Measurements from ENCODE around the gene NOX1. TPM values are rescaled to one million over a fixed set of nuclear protein-coding genes. Genes with fewer than 3 reads are reported as not detected.
A peak's percentile ranks its signal among the peaks of the same experiment; 100 is the strongest.

The NOX1 gene
- total RNA-seq, 2 donors from 2014 or later, result 0.82 TPM; not detected in 1

GRCh38 chrX:100895365-100896075 lies 21.4 kb upstream of the NOX1 start:
- Histone ChIP-seq H3K9me3 (no peaks in the 10 kb centered on the region), H3K4me3 (no peak overlapping the region), H3K27me3 (peaks cover 0 to 3% of the 10 kb centered on the region in 2 donors), H3K27ac (no peak overlapping the region), H3K36me3 (no peaks in the 10 kb centered on the region), H3K4me1 (no peaks in the 10 kb centered on the region)
- TF ChIP-seq CTCF (IDR thresholded peaks at IDR 0.05), result peak in 1 of 2 donors; percentile 49
- DNase-seq (ENCODE audit: low spot score), result no peak

GRCh38 chrX:100883654-100884053 lies 9.5 kb upstream of the NOX1 start:
- H3K4me3 ChIP-seq, result no peak overlapping the region
- H3K9me3 ChIP-seq, result no peaks in the 10 kb centered on the region
- H3K27me3 ChIP-seq, result peaks cover 0 to 4% of the 10 kb centered on the region in 2 donors
- H3K4me1 ChIP-seq, result no peaks in the 10 kb centered on the region
- DNase-seq (ENCODE audit: low spot score), result no peak
- TF ChIP-seq CTCF (IDR thresholded peaks at IDR 0.05), result no peak
- H3K36me3 ChIP-seq, result no peaks in the 10 kb centered on the region
- no peak overlapping the region for H3K27ac ChIP-seq

GRCh38 chrX:100880368-100880767 lies 6.2 kb upstream of the NOX1 start:
- Histone ChIP-seq H3K9me3 (no peaks in the 10 kb centered on the region), H3K4me3 (no peak overlapping the region), H3K4me1 (no peaks in the 10 kb centered on the region), H3K27me3 (peaks cover 0 to 4% of the 10 kb centered on the region in 2 donors), H3K36me3 (no peaks in the 10 kb centered on the region), H3K27ac (no peak overlapping the region)
- no peak for TF ChIP-seq CTCF (IDR thresholded peaks at IDR 0.05)
- DNase-seq (ENCODE audit: low spot score), result no peak

GRCh38 chrX:100871594-100872560 lies 2.3 kb downstream of the NOX1 start:
- no peak for TF ChIP-seq CTCF (IDR thresholded peaks at IDR 0.05)
- no peak overlapping the region for H3K4me3 ChIP-seq

GRCh38 chrX:100870527-100870926 lies 3.6 kb downstream of the NOX1 start:
- H3K27me3 ChIP-seq, result no peaks in the 10 kb centered on the region
- DNase-seq (ENCODE audit: low spot score), result no peak
- no peak for TF ChIP-seq CTCF (IDR thresholded peaks at IDR 0.05)
- H3K4me3 ChIP-seq, result no peak overlapping the region
- no peaks in the 10 kb centered on the region for H3K9me3 ChIP-seq
- no peaks in the 10 kb centered on the region for H3K36me3 ChIP-seq
- no peaks in the 10 kb centered on the region for H3K4me1 ChIP-seq
- H3K27ac ChIP-seq, result no peak overlapping the region

More at GRCh38 chrX:100871594-100872560, 2.3 kb downstream of the NOX1 start:
- H3K27ac ChIP-seq, result no peak overlapping the region
- H3K36me3 ChIP-seq, result no peaks in the 10 kb centered on the region
- no peaks in the 10 kb centered on the region for H3K4me1 ChIP-seq
- no peak for DNase-seq (ENCODE audit: low spot score)
- H3K9me3 ChIP-seq, result no peaks in the 10 kb centered on the region
- no peaks in the 10 kb centered on the region for H3K27me3 ChIP-seq

All from right atrium auricular region (tissue), 2 donors.